Gastroesophageal sphincter (tissue), 4 donors: Measurements from ENCODE around the gene MAPK8IP3. TPM values are rescaled to one million over a fixed set of nuclear protein-coding genes. Genes with fewer than 3 reads are reported as not detected.

Source experiments
- ATAC-seq: fragments of 150-250 bp; one replicate; pipeline ENCODE4 v1.9.1; 2016; ENCODE audit warnings: mild to moderate bottlenecking, moderate library complexity
- H3K27ac ChIP-seq, 4 donors: fragments of 200-600 bp; sonication (generic) in 3 of 4; 1 replicate in 3 of 4; 2 replicates in 1 of 4; pipeline ENCODE4 v1.5.1; 2016 to 2019
- H3K27me3 ChIP-seq: fragments of 200-600 bp; sonication (generic); one replicate; pipeline ENCODE4 v1.5.1; 2019
- H3K36me3 ChIP-seq, 2 donors: fragments of 200-600 bp; sonication (generic); one replicate each; pipeline ENCODE4 v1.5.1; 2019; ENCODE audit warnings: control low read depth in 1 of 2
- H3K4me1 ChIP-seq, 3 donors: fragments of 200-600 bp; sonication (generic); 1 replicate in 2 of 3; 2 replicates in 1 of 3; pipeline ENCODE4 v1.5.1; 2016 to 2019; ENCODE audit warnings: control low read depth in 2 of 3
- H3K4me3 ChIP-seq, 2 donors: fragments of 200-600 bp; sonication (generic); one replicate each; pipeline ENCODE4 v1.5.1; 2019; ENCODE audit warnings: mild to moderate bottlenecking in 1 of 2, moderate library complexity in 1 of 2
- H3K9me3 ChIP-seq, 3 donors: fragments of 200-600 bp; sonication (generic); one replicate each; pipeline ENCODE4 v1.5.1; 2017 to 2019; ENCODE audit warnings: control low read depth in 2 of 3
- EP300 ChIP-seq: sonication (generic); formaldehyde crosslinking; IDR thresholded peaks from one replicate; pipeline ENCODE4 v1.6.1; 2017; ENCODE audit warnings: antibody characterized with exemption, mild to moderate bottlenecking
- POLR2A ChIP-seq, 2 donors: fragments of 450-650 bp; IDR thresholded peaks; one replicate each; pipeline ENCODE4 v1.6.1; 2017; ENCODE audit warnings: antibody characterized with exemption in 2 of 2, mild to moderate bottlenecking in 2 of 2, moderate library complexity in 1 of 2
- POLR2AphosphoS5 ChIP-seq: sonication (generic); formaldehyde crosslinking; IDR thresholded peaks from one replicate; pipeline ENCODE4 v1.6.1; 2017; ENCODE audit warnings: antibody characterized with exemption
- WGBS, 2 donors: methylation state at CpG; one replicate each; pipeline ENCODE4 v1.1.5; 2018; ENCODE audit warnings: low coverage in 1 of 2; 5-methylcytosine and 5-hydroxymethylcytosine counted together
- total RNA-seq, 4 donors: library from RNA; depleted of rRNA; stranded (reverse); fragments of >200 nt; gene quantifications; one replicate each; pipeline ENCODE4 v1.1.0, GENCODE V29; 2016
- TF ChIP-seq, protein P1 (sequence below), 4 experiments: fragments of 200-600 bp in 2 of 4; fragments of 450-650 bp in 2 of 4; sonication (generic) in 1 of 4; IDR thresholded peaks; one replicate each; pipeline ENCODE4 v1.5.1; 2017 to 2019; ENCODE audit warnings: antibody characterized with exemption in 4 of 4, mild to moderate bottlenecking in 2 of 4, moderate library complexity in 2 of 4

MAPK8IP3 gene
- total RNA-seq, 4 donors from 2014 or later: 12.0 to 66.8 (median 33.1) TPM

DNA sequence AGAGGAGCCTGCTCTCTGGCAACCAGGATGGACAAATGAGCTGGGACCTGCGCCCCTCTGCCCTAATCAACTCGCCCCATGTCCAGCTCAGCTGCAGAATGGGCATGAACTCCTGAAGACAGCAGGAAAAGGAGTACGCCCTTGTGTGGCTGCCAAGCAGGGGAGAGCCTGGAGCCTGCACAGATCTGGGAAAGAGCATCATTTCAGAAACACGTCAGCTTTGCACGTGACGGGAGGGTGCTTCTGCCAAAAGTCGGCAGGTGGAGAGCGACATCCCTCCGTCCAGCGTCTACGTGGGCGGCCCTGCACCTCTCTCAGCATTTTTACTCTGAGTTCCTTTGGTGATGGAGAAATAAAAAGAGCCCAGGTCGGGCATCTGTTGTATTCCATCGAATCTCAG is 46.9 kb downstream of the MAPK8IP3 start:
- no peak overlapping the region for H3K4me3 ChIP-seq
- H3K27ac ChIP-seq: no peak overlapping the region
- TF ChIP-seq POLR2A (IDR thresholded peaks at IDR 0.05): no peak
- TF ChIP-seq POLR2AphosphoS5: no peak
- TF ChIP-seq, protein P1, sequence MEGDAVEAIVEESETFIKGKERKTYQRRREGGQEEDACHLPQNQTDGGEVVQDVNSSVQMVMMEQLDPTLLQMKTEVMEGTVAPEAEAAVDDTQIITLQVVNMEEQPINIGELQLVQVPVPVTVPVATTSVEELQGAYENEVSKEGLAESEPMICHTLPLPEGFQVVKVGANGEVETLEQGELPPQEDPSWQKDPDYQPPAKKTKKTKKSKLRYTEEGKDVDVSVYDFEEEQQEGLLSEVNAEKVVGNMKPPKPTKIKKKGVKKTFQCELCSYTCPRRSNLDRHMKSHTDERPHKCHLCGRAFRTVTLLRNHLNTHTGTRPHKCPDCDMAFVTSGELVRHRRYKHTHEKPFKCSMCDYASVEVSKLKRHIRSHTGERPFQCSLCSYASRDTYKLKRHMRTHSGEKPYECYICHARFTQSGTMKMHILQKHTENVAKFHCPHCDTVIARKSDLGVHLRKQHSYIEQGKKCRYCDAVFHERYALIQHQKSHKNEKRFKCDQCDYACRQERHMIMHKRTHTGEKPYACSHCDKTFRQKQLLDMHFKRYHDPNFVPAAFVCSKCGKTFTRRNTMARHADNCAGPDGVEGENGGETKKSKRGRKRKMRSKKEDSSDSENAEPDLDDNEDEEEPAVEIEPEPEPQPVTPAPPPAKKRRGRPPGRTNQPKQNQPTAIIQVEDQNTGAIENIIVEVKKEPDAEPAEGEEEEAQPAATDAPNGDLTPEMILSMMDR (IDR thresholded peaks at IDR 0.05): no peak
- no peak for TF ChIP-seq EP300
- no peaks in the 10 kb centered on the region for H3K27me3 ChIP-seq
- no peaks in the 10 kb centered on the region for H3K9me3 ChIP-seq
- 82 to 92% methylated on average over 10 to 13 of the region's 14 CpGs for WGBS, 2 donors
- H3K4me1 ChIP-seq: no peaks in the 10 kb centered on the region
- ATAC-seq: no peak
- peaks cover 0 to 98% of the 10 kb centered on the region in 2 donors for H3K36me3 ChIP-seq

DNA sequence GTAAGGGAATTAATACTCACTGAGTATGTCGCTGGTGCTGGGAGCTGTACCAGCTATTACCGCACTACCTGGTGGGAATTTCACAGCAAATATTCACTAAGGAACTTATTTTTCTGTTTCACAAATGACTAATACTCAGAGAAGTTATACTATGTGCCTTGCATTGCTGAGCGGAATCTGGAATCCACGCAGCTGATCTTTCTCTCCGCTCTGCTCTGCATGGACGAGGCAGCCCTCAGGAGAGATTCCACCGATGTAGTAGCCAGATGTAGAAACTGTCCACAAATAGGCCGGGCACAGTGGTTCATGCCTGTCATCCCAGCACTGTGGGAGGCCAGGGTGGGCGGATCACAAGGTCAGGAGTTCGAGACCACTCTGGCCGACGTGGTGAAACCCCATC is 48.2 kb downstream of the MAPK8IP3 start:
- ATAC-seq: no peak
- H3K27me3 ChIP-seq: no peaks in the 10 kb centered on the region
- no peak overlapping the region for H3K4me3 ChIP-seq
- H3K27ac ChIP-seq: no peak overlapping the region
- peaks cover 0 to 98% of the 10 kb centered on the region in 2 donors for H3K36me3 ChIP-seq
- H3K9me3 ChIP-seq: no peaks in the 10 kb centered on the region
- TF ChIP-seq POLR2A (IDR thresholded peaks at IDR 0.05) (no peak), POLR2AphosphoS5 (no peak), EP300 (no peak)
- TF ChIP-seq, protein P1 (IDR thresholded peaks at IDR 0.05): no peak
- WGBS, 2 donors: 91 to 100% methylated on average over 2 to 8 of the region's 12 CpGs
- H3K4me1 ChIP-seq: no peaks in the 10 kb centered on the region

DNA sequence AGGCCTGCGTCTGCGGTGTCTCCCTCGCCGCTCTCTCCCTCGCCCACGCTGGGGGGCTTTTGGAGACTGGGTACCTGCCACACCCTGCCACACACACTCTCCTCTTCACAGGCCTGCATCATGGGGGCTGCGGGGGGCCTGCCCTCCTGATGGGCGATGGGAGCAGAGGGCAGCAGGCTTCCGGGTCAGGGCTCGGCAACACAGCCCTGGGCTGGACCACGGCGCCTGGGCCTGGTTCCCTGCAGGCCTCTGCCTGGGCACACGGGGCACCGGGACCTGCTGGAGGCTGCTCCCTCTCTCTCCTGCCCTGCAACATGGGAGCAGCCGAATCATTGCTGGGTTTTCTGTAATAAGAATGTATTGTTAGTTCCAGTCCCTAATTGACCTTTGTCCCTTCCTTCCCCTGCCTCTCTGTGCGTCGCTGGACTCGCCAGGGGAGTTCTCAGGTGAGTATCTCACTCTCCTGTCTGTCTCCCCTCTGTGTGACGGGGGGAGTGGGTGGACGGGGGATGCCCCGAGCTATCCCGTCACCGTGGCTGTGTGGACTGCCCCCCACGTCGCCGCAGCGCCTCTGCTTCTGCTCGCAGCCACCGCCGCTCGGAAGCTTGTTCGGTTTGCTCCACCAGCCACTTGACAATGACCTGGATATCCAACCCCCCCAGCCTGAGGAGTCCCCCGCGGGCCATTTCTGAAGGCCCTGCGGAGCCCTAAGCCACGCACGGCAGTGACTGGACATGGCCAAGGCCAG is 51.9 kb downstream of the MAPK8IP3 start:
- peaks cover 0 to under 1% (median 0%) of the 10 kb centered on the region in 3 donors for H3K4me1 ChIP-seq
- H3K27me3 ChIP-seq: no peaks in the 10 kb centered on the region
- WGBS, 2 donors: 90 to 91% methylated on average over 12 to 18 of the region's 37 CpGs
- H3K9me3 ChIP-seq: no peaks in the 10 kb centered on the region
- ATAC-seq: no peak
- H3K27ac ChIP-seq: no peak overlapping the region
- peaks cover 0 to 98% of the 10 kb centered on the region in 2 donors for H3K36me3 ChIP-seq
- no peak overlapping the region for H3K4me3 ChIP-seq
- TF ChIP-seq POLR2AphosphoS5: no peak
- TF ChIP-seq, protein P1 (IDR thresholded peaks at IDR 0.05): no peak

DNA sequence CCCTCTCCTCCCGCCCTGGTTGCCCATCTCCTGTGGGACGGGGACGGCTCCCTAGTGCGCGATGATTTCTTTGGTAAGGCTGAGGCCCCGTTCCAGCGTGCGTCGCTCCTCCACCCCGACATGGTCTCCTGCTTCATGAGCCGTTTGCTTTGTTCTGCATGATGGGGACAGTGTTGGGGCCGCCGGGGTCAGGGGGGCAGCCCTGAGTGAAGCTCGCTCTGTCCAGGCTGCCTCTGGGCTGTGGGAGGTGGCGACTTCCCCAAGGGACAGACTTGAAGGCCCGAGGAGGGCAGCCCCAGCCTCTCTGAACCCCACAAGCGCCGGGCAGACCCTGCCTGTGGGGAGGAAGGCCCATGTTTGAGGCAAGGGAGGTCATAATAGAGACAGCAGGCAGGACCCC is 52.9 kb downstream of the MAPK8IP3 start:
- ATAC-seq: no peak
- 85% methylated on average over 10 of the region's 18 CpGs; no CpG with 5 or more reads in 1 of the 2 donors for WGBS, 2 donors
- H3K4me3 ChIP-seq: no peak overlapping the region

More for the DNA sequence above, 52.9 kb downstream of the MAPK8IP3 start:
- no peaks in the 10 kb centered on the region for H3K27me3 ChIP-seq
- no peaks in the 10 kb centered on the region for H3K9me3 ChIP-seq
- H3K36me3 ChIP-seq: peaks cover 0 to 99% of the 10 kb centered on the region in 2 donors
- TF ChIP-seq POLR2AphosphoS5 (no peak), EP300 (no peak), POLR2A (IDR thresholded peaks at IDR 0.05) (no peak)
- TF ChIP-seq, protein P1 (IDR thresholded peaks at IDR 0.05): no peak
- no peak overlapping the region for H3K27ac ChIP-seq
- peaks cover 0 to 11% (median 0%) of the 10 kb centered on the region in 3 donors for H3K4me1 ChIP-seq
